GM18909 (cell line): Measurements from ENCODE around the gene BANK1.
A peak's percentile ranks its signal among the peaks of the same experiment; 100 is the strongest.

Source experiments
- ATAC-seq: cut with Tn5 transposase; IDR thresholded peaks from one replicate; pipeline ENCODE4 v1.9.1; 2021; ENCODE audit warnings: mild to moderate bottlenecking; ENCODE audit not compliant: unreplicated experiment, poor library complexity

The BANK1 gene

GRCh38 chr4:101954351-101954750, 163.8 kb downstream of the BANK1 start:
- no peak for ATAC-seq

- ATAC-seq = no peak
Observed at GRCh38 chr4:101954975-101955678, 164.6 kb downstream of the BANK1 start.

GRCh38 chr4:101956068-101956825, 165.7 kb downstream of the BANK1 start:
- ATAC-seq = no peak

DNA sequence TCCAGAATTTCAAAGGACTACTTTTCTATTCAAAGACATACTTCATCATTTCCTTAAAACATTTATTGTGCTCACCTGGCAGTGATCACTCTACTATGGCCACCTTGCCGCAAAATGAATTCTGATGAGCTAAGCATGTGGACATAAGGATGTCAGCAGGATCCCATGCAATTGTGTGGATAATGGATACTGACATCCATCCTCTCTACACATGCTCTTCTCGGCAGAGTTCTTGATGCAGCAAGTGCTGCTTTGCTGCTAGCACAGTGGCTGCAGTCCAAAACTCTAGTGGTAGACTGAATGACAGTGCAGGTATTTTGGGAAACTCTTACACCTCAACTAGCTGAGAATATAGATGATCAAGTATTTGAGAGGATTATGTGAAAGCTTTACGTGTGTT, 168.0 kb downstream of the BANK1 start:
- ATAC-seq = no peak

- ATAC-seq = no peak
Observed at GRCh38 chr4:101960431-101960830, 169.9 kb downstream of the BANK1 start.

DNA sequence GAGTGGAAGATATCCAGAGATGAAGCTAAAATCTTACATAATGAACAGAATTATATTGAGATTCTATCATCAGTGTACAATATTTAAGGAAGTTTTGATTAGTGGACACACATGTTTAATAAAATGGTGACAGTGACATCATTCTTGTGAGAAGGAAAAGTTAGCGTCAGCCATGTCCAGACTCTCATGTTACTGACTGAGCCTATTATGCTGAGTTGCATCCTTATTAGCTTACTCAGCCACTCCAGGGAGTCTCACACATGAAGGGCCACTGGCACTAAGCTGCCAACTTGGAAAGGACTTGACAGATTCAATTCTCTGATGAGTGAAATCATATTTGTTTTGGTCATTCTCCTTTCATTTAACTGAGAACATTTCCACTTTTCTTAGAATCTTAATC, 170.6 kb downstream of the BANK1 start:
- ATAC-seq = no peak

DNA sequence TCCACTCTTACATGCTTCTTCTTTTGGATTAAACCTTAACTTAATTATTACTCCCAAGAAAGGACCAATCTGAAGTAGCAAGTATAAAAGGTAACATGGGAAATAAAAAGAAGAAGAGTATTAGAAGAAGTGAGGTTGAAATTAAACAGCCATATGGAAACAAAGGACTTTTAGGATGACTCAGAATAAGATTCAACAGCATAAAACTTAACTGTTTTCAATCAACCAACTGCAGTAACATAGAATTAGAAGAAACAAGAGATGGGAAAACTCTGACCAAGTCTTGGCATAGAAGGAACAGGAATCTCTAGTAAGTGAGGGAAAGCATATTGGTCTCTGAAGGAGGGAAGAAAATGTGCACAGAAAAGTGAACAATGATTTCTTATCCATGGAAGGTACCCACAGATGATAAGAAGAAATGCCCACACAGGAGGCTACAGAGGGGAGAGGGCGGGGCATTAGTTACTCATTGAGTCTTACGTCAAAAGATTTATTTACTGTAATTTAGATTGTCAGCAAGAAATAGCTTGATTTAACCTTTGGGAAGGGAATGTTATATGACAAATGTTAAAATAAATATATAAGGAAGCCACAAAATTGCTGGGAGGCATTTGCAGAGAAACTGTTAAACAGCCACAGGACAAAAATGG, 177.3 kb downstream of the BANK1 start:
- ATAC-seq = no peak

- no peak for ATAC-seq
Observed at GRCh38 chr4:101968364-101968763, 177.8 kb downstream of the BANK1 start.

DNA sequence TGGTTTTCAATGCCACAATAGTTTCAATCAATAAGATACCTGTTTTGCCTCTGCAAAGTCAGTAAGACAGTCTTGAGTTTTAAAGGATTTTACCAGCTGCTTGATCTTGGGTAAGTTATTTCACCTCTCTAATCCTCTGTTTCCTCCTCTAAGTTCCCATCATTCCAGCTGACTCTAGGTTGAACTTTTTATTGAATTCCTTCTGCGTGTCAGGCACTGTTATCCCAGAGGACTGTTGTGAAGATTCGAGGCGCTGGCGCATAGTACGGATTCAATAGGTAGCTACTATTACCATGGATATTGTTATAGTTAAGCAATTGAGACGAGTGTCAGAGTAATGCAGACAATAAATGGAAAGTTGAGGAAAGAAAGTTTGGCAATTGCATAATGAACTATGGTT, 179.4 kb downstream of the BANK1 start:
- no peak for ATAC-seq

DNA sequence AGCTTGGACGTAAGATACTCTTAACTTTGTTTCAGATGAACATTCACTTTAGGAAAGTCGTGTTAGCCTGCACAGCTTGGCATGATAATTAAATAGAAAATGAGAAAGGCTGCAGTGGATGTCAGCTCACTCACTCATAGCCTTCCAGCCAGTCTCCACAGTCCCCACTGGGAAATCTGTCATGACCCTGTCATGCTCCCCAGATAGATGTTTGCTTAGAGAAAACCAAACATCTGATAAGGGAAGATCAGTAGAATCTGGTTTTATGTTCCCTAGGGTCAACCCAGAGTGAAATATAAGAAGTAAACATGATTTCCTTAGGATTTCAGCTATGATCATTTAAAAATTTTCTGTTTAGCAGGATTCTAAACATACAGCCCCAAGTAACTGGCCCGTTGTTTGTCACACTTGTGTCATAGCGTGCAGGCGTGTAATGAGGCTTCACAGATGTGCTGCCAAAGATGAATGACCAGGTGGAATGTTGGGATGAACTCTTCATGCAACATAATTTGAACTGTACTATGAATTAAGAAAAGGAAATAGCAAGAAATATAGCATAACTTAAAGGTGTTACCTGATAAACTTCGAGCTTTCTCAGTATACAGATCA, 180.1 kb downstream of the BANK1 start:
- ATAC-seq = no peak

- peak; percentile 59 for ATAC-seq
Observed at GRCh38 chr4:101972791-101973190, 182.3 kb downstream of the BANK1 start.

DNA sequence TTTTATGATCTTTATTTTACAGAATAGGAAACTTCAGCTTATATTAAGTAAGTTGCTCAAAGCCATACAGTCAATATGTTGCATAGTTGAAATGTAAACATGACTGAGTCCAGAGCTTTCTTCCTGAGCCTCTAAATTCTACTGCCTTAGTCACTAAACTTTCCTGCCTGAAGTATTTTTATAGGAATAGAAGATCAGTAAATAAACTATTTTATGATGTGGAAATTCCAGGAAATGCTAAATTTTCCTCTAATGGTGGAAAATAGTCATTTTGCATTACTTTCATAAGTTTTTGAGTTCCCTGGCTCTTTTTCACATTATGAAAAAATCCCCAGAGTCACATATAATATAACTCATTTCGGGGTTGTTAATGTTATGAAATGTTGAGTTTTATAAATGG, 182.8 kb downstream of the BANK1 start:
- no peak for ATAC-seq

DNA sequence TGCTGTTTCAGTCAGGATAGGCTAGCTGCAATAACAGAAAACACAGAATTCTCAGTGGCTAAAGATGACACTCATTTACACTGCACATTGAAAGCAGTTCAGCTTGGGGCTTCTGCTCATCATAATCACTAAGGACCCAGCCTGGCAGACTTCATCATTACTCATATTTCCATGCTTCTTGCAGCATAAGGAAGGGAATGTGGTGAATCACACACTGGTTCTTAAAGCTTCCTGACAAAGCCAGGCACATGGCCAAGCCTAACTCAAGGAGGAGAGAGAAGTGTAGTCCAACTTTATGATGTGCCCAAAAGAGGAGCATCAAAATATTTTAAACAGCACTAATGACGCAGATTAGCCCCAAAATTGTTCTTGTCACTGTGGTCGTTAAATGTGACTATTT, 186.5 kb downstream of the BANK1 start:
- no peak for ATAC-seq

DNA sequence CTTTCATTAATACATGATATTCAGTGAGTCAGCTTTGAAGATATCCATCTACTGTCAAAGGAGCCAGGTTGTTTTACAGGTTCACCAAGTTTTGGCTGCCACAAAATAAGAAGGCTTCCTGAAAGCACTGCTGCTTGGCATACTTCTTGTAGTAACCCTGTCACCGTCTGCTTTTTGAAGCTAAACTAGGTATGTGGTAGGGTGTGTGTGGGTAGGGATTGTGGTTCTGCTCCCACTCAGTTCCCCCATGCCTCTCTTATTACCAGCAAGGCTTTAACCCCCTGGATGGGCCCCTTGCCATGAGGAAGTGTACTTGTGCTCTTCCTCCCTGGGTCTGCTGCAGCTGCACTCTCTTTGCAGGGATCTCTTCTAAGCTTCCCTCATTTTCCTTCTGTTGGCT, 191.2 kb downstream of the BANK1 start:
- no peak for ATAC-seq

GRCh38 chr4:101983835-101984234, 193.3 kb downstream of the BANK1 start:
- no peak for ATAC-seq

GRCh38 chr4:101987623-101988243, 197.2 kb downstream of the BANK1 start:
- peak; percentile 97 for ATAC-seq

- no peak for ATAC-seq
Observed at GRCh38 chr4:101989551-101989950, 199.0 kb downstream of the BANK1 start.

- no peak for ATAC-seq
Observed at GRCh38 chr4:101992446-101992845, 201.9 kb downstream of the BANK1 start.

- peak; percentile 58 for ATAC-seq
Observed at GRCh38 chr4:101993002-101993841, 202.7 kb downstream of the BANK1 start.
